ENCODE results near the gene MAP3K12. TPM values are rescaled to one million over a fixed set of nuclear protein-coding genes. Genes with fewer than 3 reads are reported as not detected.

MAP3K12 gene
- total and polyA plus RNA-seq, 2 of the 8 experiments (the other 6 are each of a cell fraction or from before 2014, with no cell fraction given): 23.4 to 42.7 TPM

GRCh38 chr12:53465679-53466078 lies 33.6 kb downstream of the MAP3K12 start:
- H3K23me2 ChIP-seq (ENCODE audit: low read depth, low read length): no peaks in the 10 kb centered on the region; the same call in 1 of the 2 replicates
- WGBS, 2 experiments (ENCODE audit: extremely low coverage in 1 of 2, insufficient coverage in 1 of 2, insufficient read length in 1 of 2, insufficient replicate concordance in 2 of 2, low coverage in 1 of 2, low lambda C conversion rate in 2 of 2, missing lambda C conversion rate in 1 of 2): 91% methylated on average over 2 of the region's 2 CpGs; no CpG with 5 or more reads in 1 of the 2 experiments
- H3K9me3 ChIP-seq (ENCODE audit: insufficient read depth in 2 of 2, low read depth in 1 of 2, low read length in 1 of 2): no peaks in the 10 kb centered on the region
- no peak overlapping the region for H3K4me3 ChIP-seq (ENCODE audit: extremely low read depth in 1 of 4, insufficient read depth in 2 of 4, low read depth in 3 of 4, low read length in 4 of 4)
- CTCF ChIA-PET (ENCODE audit: partially characterized antibody): interaction anchor here (1.5 to 6.4 kb wide), 3 partner anchors 9 to 37 kb away, joined by 3 to 57 read pairs (median 13); no protein-coding TSS in a partner anchor
- H3K56ac ChIP-seq (replicated peaks; ENCODE audit: insufficient read length, low read depth, low read length): no peak overlapping the region
- peaks cover 7% of the 10 kb centered on the region for H3K79me1 ChIP-seq (ENCODE audit: low read depth, low read length)
- no peak overlapping the region for H3K14ac ChIP-seq (ENCODE audit: insufficient read length)
- H3K4me1 ChIP-seq (replicated peaks in 1 of 4; ENCODE audit: control insufficient read depth in 3 of 4, insufficient read depth in 4 of 4, low read length in 3 of 4): peaks cover 0 to 10% (median 0%) of the 10 kb centered on the region in 4 experiments; a peak in 2 of 7 replicates
- H4K20me1 ChIP-seq (replicated peaks in 1 of 2; ENCODE audit: control insufficient read depth in 1 of 2, insufficient read depth in 2 of 2, low read length in 2 of 2): peaks cover 32 to 50% of the 10 kb centered on the region in 2 experiments
- peaks cover 0 to 68% of the 10 kb centered on the region in 2 experiments; a peak in 2 of 4 replicates for H3K79me2 ChIP-seq (ENCODE audit: control insufficient read depth in 1 of 2, insufficient read depth in 2 of 2, low read length in 2 of 2)
- no peaks in the 10 kb centered on the region for H3K27me3 ChIP-seq (replicated peaks in 1 of 4; ENCODE audit: control insufficient read depth in 3 of 4, extremely low read depth in 1 of 4, insufficient read depth in 3 of 4, low read length in 3 of 4)
- DNase-seq (ENCODE audit: low read depth in 1 of 2, low spot score in 2 of 2): no peak
- no peak overlapping the region for H4K91ac ChIP-seq (replicated peaks; ENCODE audit: insufficient read length, low read length)
- H2AK5ac ChIP-seq (ENCODE audit: low read depth, low read length): no peak overlapping the region
- no peak overlapping the region for H3K4me2 ChIP-seq (ENCODE audit: insufficient read depth in 1 of 2, low read depth in 2 of 2, low read length in 2 of 2)
- H2BK120ac ChIP-seq (replicated peaks; ENCODE audit: low read depth, low read length): no peak overlapping the region
- no peak for FAIRE-seq
- no peak overlapping the region for H4K8ac ChIP-seq (ENCODE audit: extremely low read depth, insufficient read depth, low read length)
- no peak overlapping the region for H3K4ac ChIP-seq (replicated peaks; ENCODE audit: insufficient read length, low read depth, low read length)
- H2BK20ac ChIP-seq (ENCODE audit: low read length): no peak overlapping the region
- H3K9ac ChIP-seq (replicated peaks in 1 of 4; ENCODE audit: extremely low read depth in 1 of 4, low read depth in 3 of 4, low read length in 3 of 4): no peak overlapping the region
- H3K36me3 ChIP-seq (ENCODE audit: control insufficient read depth in 2 of 4, insufficient read depth in 4 of 4, low read length in 3 of 4): peaks cover 86 to 100% (median 94%) of the 10 kb centered on the region in 4 experiments
- POLR2A ChIA-PET (ENCODE audit: partially characterized antibody): interaction anchor here (0.9 to 67.0 kb wide), 3 partner anchors 2 to 166 kb away, joined by 3 to 3397 read pairs (median 3397); partner anchors contain the start of genes MAP3K12, MYG1, NPFF and PCBP2
- no peak overlapping the region for H3K27ac ChIP-seq (ENCODE audit: low read depth, low read length)
- no peak overlapping the region for H2BK5ac ChIP-seq (ENCODE audit: low read depth, low read length)
- no peak overlapping the region for H2BK15ac ChIP-seq (ENCODE audit: low read length)
- H4K5ac ChIP-seq (ENCODE audit: insufficient read length, low read depth, low read length): no peak overlapping the region
- no peak overlapping the region for H3K18ac ChIP-seq (ENCODE audit: extremely low read depth, low read length)
- H2BK12ac ChIP-seq (ENCODE audit: low read depth, low read length): no peak overlapping the region
- H2AFZ ChIP-seq (ENCODE audit: low read length): no peak overlapping the region
- H3K23ac ChIP-seq (ENCODE audit: insufficient read length): no peak overlapping the region
- TF ChIP-seq GTF2F1 (IDR thresholded peaks at IDR 0.05; ENCODE audit: borderline replicate concordance, low read depth, low read length) (no peak), CHD1 (IDR thresholded peaks at IDR 0.05; ENCODE audit: low read depth, low read length) (no peak), HDAC2 (IDR thresholded peaks at IDR 0.05; ENCODE audit: borderline replicate concordance in 1 of 2, low read depth in 2 of 2, low read length in 2 of 2) (no peak), SRF (IDR thresholded peaks at IDR 0.05; ENCODE audit: low read depth, low read length) (no peak), CTCF (IDR thresholded peaks at IDR 0.05; ENCODE audit: control extremely low read depth in 1 of 3, insufficient read depth in 1 of 3, low read depth in 1 of 3, low read length in 3 of 3) (no peak), EZH2 (IDR thresholded peaks at IDR 0.05; ENCODE audit: low read depth, low read length, severe bottlenecking) (no peak), NANOG (IDR thresholded peaks at IDR 0.05; ENCODE audit: insufficient read depth, low read depth, low read length, poor library complexity, severe bottlenecking) (no peak), RAD21 (IDR thresholded peaks at IDR 0.05 in 1 of 2, conservative IDR thresholded peaks at IDR 0.05 in 1 of 2; ENCODE audit: low read depth in 2 of 2, low read length in 2 of 2) (no peak)
- TF ChIP-seq, protein P1, sequence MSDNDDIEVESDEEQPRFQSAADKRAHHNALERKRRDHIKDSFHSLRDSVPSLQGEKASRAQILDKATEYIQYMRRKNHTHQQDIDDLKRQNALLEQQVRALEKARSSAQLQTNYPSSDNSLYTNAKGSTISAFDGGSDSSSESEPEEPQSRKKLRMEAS (IDR thresholded peaks at IDR 0.05): no peak
